ENCODE data around the gene CHD5. TPM values are rescaled to one million over a fixed set of nuclear protein-coding genes. Genes with fewer than 3 reads are reported as not detected.

CHD5 gene
- total and polyA plus RNA-seq, 2 of the 4 experiments (the other 2 are of a cell fraction) = under 0.01 to 0.09 TPM

- H3K27ac ChIP-seq (ENCODE audit: insufficient read depth, low read length) = no peak overlapping the region
- no peak overlapping the region for H2AK5ac ChIP-seq (ENCODE audit: low read depth, low read length)
- H3K4ac ChIP-seq (ENCODE audit: low read depth, low read length) = no peak overlapping the region
- no peak overlapping the region for H3K18ac ChIP-seq (ENCODE audit: low read depth, low read length)
- H2BK15ac ChIP-seq (ENCODE audit: low read depth, low read length) = no peak overlapping the region
- dilution Hi-C loops (cut with HindIII; ENCODE audit: low sequenced_read_pairs, unreplicated experiment) (no loop called here), intact Hi-C loops (cut with micrococcal nuclease) (no loop called here), in situ Hi-C loops (cut with MboI; ENCODE audit: low sequenced_read_pairs) (no loop called here)
- H3K4me1 ChIP-seq (ENCODE audit: control insufficient read depth, insufficient read depth, low read length) = no peaks in the 10 kb centered on the region
- ChIA-PET CTCF (no interaction called here), POLR2A (ENCODE audit: unreplicated experiment) (interaction anchor here (0.6 kb wide), 1 partner anchor 17 kb away, joined by 3 read pairs; no protein-coding TSS in a partner anchor)
- no peak overlapping the region for H3K4me3 ChIP-seq (ENCODE audit: insufficient read depth, low read depth, low read length)
- H3K79me1 ChIP-seq (ENCODE audit: low read depth in 1 of 2, low read length in 2 of 2) = no peaks in the 10 kb centered on the region
- H2AFZ ChIP-seq (replicated peaks; ENCODE audit: low read length, poor library complexity) = no peak overlapping the region
- H2BK20ac ChIP-seq (ENCODE audit: low read depth, low read length) = no peak overlapping the region
- H3K14ac ChIP-seq (replicated peaks; ENCODE audit: low read depth, low read length) = no peak overlapping the region
- no peaks in the 10 kb centered on the region for H3K36me3 ChIP-seq (ENCODE audit: control insufficient read depth, insufficient read depth, low read length)
- no peak overlapping the region for H2BK5ac ChIP-seq (ENCODE audit: low read depth, low read length, poor library complexity, severe bottlenecking)
- H3K27me3 ChIP-seq (ENCODE audit: control insufficient read depth, insufficient read depth, low read length) = peaks cover 11% of the 10 kb centered on the region; the same call in 1 of the 2 replicates
- H3K23ac ChIP-seq (ENCODE audit: low read depth, low read length) = no peak overlapping the region
- no peak overlapping the region for H2BK120ac ChIP-seq (ENCODE audit: low read depth, low read length)
- H4K20me1 ChIP-seq (ENCODE audit: insufficient read depth, low read length) = peaks cover 3% of the 10 kb centered on the region; the same call in 1 of the 2 replicates
- H4K5ac ChIP-seq (ENCODE audit: low read depth, low read length) = no peak overlapping the region
- DNase-seq (no peak), ATAC-seq (ENCODE audit: low read depth) (no peak; the same call in 1 of the 2 replicates)
- no TSS peak for BruUV-seq (replicated peaks)
- H3K4me2 ChIP-seq (ENCODE audit: low read depth, low read length) = no peak overlapping the region
- no peak overlapping the region for H4K8ac ChIP-seq (ENCODE audit: low read depth in 2 of 2, low read length in 2 of 2)
- no peak overlapping the region for H3K9ac ChIP-seq (ENCODE audit: low read depth, low read length)
- no peak overlapping the region for H2AK9ac ChIP-seq (replicated peaks; ENCODE audit: low read depth, low read length, poor library complexity)
- H3K9me3 ChIP-seq (ENCODE audit: control insufficient read depth, insufficient read depth, low read length) = no peaks in the 10 kb centered on the region
- no CpG with 5 or more reads among the region's 2 CpGs for WGBS, 2 experiments (ENCODE audit: extremely low coverage in 2 of 2, insufficient read length in 1 of 2)
- TF ChIP-seq USF2 (IDR thresholded peaks at IDR 0.05; ENCODE audit: low read depth, low read length) (no peak), CHD1 (IDR thresholded peaks at IDR 0.05; ENCODE audit: low read depth, low read length) (no peak)
- no peaks in the 10 kb centered on the region for H3K9me1 ChIP-seq (ENCODE audit: insufficient read depth, low read length)
- no peak overlapping the region for H4K91ac ChIP-seq (ENCODE audit: insufficient read depth, low read depth, low read length)
- no peak overlapping the region for H3K56ac ChIP-seq (ENCODE audit: extremely low read depth, insufficient read depth, low read length)
Observed at GRCh38 chr1:6157132-6157527, 23.0 kb downstream of the CHD5 start.

Measured in IMR-90 (cell line).